Stimulated activated CD8-positive, alpha-beta memory T cell treated with anti-CD3 and anti-CD28 coated beads, Interleukin-15, amount 100 ng/mL, for 48 hours (primary cell): ENCODE data around the gene SH2D6.
"Not testable (repeated sequence)": the region's sequence is repeated elsewhere in the genome, so short reads cannot be mapped to it uniquely, and the experiment has no call there.

Experiments
- DNase-seq, 2 donors: peaks; one replicate each; pipeline ENCODE4 v3.0.0-alpha.2; 2020; ENCODE audit warnings: low read depth in 2 of 2

SH2D6 gene

DNA sequence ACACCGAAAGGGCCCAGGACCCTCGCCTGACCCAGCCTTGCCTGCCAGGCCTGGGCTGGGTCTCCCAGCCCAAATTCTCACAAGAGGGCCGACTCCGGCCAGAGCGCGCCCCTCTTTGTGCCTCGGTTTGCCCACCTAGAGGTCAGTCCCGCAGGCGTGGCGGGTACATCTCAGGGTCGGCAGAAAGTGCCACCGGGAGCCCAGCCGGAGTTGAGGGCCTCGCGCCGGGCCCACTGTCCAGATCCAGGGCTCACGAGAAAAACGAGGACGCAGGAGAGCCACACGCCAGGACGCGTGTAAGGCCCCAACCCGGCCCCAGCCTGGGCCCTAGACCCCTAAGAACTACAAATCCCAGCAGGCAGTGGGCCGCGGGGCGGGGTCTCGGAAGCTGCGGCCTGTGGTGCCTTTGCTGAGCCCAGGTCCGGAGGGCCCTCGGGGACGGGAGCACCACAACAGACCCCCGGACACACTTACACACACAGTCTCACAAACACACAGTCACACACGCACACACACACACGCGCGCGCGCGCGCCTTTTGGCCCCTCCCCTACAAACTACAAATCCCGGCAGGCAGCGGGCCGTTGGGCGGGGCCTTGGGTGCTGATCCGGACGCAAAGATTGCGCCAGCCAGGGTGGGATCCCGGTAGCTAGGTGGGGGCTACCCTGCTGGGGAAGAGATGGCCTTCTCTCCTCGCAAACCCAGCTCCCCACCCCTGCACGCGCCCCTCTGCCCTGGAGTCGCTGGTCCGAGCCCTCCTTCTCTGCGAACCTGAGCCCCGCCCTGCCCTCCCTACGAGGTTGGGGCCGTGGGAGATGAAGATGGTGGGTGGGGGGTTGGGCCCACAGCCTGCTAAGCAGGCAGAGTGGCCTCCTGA, at the start of gene SH2D6:
Gene SH2D6, plus strand, starts transcription at position 583 of the 877 bp plus-strand sequence. CDS start 10,752 bp downstream, outside the sequence.
- peak; percentile 73 to 80 for DNase-seq

DNA sequence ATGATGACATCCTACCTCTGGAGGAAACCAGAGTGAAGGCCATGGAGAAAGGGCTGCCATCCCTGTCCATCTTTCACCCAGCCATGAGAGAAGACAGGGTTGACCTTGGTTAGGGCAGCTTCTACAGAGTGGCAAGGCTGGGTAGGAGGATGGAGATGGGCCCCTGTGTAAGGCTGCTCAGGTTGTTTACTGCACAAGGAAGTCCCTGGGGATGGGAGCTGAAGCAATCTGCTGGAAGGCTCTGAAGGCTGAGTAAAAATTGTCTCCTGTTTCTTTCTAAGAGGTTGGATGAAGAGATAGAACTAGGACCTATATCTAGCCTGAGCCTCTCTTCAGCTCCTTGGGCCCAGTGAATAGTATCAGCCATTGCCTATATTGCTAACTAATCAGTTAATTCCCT, 49.6 kb upstream of the SH2D6 start:
- no peak for DNase-seq

DNA sequence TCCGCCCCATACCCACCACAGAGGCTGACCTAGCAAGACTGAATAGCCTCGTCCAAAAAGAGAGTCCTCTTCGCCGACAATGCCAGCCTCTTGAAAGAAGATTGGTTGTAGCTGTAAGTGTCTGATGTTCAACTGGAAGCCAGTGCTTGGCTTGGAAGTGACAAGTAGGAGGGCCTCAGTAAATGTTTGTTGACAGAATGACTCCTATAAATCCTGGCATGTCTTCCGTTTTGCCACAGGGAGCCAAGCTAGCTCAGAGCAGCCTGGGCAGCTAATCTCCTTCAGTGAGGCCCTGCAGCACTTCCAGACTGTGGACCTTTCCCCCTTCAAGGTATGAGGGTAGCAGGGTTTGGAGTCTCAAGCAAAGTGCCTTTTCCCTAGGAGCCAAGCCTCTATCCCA, 49.0 kb upstream of the SH2D6 start:
- no peak for DNase-seq

DNA sequence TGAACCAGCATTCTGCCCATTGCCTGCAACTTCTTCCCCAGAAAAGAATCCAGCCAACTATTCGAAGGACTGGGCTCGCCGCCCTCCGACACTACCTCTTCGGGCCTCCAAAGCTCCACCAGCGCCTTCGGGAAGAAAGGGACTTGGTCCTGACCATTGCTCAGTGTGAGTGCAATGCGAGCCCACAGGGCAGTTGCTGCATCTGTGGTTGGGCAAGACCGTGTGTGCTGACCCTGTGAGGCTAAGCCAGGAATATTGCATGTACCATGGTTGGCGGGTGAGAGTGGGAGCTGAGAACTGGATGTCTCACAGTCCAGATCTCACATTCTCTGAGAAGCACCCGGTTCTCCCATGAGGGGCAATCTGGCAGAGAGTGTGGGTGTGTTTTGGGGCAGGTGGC, 47.5 kb upstream of the SH2D6 start:
- no peak for DNase-seq

DNA sequence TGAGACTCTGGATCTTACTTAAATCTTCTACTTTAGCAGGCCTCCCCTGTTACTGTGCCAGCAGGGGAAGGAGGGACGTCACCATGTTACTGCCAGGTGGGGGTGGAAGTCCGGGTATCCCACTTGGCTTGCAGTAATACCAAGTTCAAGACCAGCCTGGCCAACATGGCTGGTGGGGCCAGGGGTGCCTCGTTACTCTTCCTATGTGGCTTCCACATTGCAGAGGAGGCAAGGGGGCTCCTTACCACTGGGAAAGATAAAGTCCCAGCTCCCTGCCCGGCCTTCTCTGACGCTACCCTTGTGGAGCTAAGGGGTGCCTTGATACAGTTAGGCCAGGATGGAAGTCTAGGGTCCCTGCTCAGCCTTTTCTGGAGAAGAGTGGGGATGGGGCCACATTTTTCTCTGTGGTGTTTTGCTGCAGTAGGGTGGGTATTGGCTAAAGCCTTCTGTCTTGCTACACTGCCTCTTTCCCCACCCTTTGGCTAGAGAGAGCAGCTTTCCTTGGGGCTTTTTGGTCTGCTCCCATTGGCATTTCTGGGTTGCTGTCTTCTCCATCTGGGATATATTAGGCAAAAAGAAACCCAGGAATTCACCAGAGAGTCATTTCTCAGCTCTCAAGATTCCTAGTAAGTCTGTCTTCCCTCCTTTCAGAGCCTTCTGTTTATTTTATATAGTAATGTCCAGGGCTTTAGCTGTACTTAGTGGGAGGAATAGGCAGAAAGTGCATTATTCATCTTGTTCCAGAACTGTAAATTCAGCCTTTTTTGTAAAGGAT, 42.0 kb upstream of the SH2D6 start:
- DNase-seq: no peak

DNA sequence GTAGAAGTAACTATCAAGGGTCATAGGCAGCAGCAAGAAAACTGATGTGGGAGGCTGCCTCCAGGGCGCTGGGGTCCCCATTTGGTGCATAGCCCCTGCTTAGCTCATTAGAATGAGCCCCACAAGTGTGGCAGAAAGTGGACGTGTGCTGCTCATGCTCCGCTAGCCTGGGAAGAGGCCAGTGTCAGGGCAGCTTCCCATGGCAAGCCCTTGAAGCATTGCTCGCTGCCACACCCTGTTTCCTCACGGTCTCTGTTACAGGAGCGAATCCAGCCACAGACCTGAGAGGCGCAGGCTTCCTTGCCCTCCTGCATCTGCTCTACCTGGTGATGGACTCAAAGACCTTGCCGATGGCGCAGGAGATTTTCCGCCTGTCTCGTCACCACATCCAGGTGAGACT, 41.4 kb upstream of the SH2D6 start:
- no peak for DNase-seq

DNA sequence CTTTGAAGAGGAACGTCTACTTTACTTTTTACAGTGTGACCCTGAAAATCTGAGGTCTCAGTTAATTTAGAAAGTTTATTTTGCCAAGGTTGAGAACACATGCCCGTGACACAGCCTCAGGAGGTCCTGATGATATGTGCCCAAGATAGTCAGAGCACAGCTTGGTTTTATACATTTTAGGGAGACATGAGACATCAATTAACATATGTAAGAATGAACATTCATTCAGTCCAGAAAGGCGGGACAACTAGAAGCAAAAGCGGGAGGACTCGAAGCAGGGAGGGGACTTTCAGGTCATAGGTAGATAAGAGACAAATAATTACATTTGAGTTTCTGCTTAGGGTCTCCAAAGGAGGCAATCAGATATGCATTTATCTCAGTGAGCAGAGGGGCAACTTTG, 40.3 kb upstream of the SH2D6 start:
- no peak for DNase-seq

DNA sequence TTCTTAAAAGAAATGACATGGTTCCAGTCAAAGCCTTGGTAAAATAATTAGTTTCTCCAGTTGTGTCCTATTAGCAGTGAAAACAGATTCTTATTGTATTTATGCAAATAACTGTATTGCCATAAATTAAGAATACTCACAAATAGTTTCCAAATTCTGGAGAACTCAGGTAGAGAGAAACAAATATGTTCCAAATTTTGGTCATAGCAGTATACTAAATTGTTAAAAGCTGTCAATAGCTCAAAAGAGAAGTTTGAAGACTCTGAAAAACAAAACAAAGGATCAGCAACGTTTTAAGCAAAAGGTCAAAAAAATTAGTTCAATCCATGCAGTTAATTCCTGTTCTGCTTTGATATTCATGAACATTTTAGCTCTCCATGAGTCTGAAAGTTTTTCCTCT, 38.5 kb upstream of the SH2D6 start:
- DNase-seq: no peak

DNA sequence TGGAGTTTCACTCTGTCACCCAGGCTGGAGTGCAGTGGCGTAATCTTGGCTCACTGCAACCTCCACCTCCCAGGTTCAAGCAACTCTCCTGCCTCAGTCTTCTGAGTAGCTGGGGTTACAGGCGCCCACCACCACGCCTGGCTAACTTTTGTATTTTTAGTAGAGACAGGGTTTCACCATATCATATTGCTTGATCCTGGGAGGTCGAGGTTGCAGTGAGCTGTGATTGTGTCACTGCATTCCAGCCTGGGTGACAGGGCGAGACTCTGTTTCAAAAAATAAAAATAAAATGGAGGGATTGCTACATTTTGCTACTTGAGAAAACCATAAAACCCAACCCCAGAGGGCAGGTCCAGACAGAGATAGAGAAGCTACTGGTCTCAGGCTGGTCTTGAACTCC, 35.4 kb upstream of the SH2D6 start:
- not testable (repeated sequence) for DNase-seq

DNA sequence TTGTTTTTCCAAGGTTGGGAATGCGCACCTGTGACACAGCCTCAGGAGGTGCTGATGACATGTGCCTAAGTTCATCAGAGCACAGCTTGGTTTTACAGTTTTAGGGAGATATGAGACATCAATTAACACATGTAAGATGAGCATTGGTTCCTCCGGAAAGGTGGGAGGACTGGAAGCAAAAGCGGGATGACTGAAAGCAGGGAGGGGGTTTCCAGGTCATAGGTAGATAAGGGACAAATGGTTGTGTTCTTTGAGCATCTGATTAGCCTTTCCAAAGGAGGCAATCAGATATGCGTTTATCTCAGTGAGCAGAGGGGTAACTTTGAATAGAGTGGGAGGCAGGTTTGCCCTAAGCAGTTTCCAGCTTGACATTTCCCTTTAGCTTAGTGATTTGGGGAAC, 34.7 kb upstream of the SH2D6 start:
- DNase-seq: no peak

DNA sequence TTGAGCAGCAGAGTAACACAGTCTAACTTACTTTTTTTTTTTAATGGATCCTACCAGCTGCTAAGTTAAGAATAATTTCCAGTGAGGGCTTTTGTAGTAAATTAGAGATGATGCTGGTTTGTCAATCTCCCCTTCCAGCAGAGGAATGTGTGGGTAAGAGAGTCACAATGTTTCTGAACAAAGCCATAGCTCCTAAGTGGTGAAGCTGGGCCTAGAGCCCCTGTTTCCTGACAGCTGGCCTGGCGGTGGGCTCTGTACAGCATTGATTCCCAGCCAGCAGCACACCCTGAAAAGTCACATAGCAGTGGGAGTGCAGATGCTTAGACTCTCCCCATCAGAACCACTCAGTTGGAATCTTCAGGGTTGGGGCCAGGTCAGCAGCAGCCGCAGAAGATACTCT, 32.8 kb upstream of the SH2D6 start:
- DNase-seq: no peak

DNA sequence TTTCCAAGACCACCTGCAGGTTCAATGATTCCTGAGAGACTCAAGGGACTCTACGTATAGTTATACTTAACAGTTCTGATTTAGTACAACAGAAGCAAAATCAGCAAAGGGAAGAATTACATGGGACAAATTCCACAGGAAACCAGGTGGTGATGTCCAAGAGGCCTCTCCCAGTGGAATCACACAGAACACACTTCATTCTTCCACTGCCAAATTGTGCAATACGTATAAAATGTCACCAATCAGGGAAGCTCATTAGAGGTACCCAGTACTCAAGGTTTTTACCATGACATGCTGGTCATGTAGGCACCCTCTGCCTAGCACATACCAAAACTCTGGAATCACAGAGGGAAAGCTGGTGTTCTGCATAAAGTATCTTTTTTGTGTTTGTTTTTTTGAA, 30.8 kb upstream of the SH2D6 start:
- DNase-seq: no peak

DNA sequence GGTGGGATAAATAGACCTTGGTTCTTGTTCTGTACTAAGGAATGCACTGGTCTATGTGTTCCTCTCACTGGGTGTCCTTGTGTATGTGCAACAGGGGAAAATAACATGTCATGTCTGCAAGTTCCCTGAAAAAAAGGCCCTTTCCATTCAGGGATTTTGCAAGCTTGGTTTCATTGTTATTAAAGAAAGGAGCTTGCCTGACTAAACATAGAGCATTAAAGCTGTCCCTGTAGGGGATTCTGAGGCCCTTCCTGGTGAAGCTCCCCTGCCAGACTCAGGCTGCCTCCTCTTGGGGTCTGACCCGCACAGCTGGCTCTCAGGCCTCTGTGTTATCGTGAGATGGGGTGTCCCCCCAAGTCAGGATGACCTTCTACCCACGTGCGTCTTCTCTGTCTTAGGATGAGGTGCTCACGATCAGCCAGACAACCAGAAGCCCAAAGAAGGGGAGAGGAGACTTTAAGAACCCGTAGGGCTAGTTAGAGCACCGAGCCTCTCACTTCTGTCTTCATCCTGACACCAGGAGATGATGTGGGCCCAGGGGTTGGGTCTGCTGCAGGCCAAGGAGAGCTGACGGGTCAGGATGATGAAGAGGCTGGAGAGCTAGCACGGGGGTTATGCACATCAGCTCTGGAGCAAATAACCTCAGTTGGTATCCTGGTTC, 29.5 kb upstream of the SH2D6 start:
- DNase-seq: no peak

DNA sequence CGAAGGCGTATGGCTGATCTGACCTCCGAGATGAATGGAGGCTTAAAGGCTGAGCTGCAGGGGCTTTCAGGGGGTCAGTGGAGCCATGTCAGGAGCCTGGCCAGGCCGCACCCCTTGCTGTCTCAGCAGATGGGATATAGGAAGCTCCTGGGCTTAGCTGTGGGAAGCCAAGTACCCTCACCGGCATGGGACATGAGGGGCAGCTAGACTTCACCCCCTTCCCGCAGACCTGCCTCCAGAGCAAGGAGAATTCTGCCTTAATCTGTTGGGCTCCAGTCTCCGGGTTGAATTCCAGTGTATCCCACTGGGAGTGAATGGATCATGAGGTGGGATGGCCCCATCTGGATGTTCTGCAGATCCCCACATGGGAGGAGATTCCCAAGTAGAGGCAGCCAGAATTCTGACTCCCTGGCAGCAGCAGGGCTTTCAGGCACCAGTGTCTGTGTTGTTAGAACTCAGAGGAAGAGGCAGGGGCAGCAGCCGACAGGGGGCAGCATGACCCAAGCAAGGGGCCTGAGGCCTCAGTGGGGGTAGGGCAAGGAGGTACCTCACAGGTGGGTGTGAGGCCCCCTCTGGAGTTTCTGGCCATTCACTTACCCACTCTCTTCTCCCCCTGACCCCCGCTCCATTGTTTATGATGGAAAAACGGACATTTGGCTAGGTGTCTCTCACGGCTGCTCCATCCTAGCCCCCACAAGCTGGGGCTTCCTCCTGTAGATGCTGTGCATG, 27.4 kb upstream of the SH2D6 start:
- DNase-seq: peak; percentile 49

DNA sequence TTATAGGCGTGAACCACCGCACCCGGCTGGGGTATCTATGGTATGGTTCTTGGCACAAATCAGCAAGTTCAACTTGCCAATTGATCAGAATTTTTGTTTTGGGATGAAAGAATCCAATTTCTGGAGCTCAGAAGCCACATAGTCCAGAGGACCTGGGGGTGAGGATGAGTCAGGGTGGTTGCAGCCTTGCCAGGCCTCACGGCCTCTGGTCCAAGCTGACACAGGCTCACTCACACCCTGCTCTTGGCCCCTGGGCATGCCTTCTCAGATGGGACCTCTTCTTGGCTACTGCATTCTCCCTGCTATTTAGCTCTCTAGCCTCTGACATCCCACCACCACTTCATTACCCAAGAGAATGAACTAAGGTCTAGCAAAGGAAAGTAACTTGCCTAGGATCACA, 24.7 kb upstream of the SH2D6 start:
- no peak for DNase-seq

DNA sequence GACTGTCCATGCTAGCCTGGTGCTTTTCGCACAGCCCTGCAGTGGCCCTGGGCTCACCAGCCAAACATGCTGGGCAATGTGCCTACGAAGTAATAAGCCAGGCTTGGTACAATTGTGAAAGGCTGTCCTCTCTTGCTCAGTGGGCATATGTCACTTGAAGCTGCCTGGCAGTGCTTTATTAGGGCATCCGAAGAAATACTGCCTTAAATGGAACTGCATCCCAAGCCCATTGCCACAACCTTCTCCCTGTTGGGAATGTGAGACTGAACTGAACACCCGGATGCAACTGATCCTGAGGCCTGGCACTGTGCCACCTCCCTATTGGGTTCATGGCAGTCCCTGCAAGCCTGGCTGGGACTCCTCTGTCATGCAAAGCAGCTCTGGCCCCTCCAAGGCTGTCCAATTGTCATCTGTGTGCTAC, 24.2 kb upstream of the SH2D6 start:
- no peak for DNase-seq

DNA sequence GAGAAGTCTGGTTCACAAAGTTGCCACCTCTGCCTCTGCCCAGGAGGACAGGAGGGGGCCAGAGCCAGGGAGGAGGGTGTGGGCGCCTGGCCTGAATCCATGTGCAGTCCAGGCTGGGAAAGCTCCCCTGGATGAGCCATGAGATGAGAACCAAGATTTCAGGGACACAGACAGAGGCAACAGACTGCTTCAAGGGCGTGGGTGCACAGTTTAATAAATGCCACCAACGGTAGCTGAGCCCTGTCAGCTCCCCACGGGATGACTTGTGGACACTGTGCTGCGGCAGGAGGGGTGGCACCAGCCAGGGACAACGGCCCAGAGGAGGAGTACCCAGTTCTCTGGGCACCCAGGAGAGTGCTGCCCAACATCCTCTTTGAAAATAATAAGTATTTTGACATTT, 23.5 kb upstream of the SH2D6 start:
- DNase-seq: no peak

DNA sequence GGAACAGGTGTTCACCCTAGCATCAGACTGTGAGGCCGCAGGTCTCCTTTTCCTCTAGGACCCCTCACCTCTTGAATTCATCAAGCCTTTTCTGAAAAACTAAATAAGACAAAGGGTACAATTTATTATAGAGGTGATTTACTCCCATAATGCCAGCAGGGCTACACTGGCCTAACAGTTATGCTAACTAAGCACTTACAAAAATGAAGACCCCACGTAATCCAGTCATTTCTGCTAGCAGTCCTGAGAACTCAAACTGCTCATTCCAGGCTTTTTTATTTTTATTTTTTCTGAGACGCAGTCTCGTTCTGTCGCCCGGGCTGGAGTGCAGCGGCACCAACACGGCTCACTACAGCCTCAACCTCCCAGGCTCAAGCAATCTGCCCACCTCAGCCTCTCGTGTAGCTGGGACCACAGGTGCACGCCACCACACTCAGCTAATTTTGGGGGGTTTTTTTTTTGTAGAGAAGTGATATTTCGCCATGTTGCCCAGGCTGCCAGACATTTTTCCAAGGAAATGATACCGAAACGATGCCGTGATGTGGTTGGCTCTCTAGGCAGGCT, 22.5 kb upstream of the SH2D6 start:
- no peak for DNase-seq

DNA sequence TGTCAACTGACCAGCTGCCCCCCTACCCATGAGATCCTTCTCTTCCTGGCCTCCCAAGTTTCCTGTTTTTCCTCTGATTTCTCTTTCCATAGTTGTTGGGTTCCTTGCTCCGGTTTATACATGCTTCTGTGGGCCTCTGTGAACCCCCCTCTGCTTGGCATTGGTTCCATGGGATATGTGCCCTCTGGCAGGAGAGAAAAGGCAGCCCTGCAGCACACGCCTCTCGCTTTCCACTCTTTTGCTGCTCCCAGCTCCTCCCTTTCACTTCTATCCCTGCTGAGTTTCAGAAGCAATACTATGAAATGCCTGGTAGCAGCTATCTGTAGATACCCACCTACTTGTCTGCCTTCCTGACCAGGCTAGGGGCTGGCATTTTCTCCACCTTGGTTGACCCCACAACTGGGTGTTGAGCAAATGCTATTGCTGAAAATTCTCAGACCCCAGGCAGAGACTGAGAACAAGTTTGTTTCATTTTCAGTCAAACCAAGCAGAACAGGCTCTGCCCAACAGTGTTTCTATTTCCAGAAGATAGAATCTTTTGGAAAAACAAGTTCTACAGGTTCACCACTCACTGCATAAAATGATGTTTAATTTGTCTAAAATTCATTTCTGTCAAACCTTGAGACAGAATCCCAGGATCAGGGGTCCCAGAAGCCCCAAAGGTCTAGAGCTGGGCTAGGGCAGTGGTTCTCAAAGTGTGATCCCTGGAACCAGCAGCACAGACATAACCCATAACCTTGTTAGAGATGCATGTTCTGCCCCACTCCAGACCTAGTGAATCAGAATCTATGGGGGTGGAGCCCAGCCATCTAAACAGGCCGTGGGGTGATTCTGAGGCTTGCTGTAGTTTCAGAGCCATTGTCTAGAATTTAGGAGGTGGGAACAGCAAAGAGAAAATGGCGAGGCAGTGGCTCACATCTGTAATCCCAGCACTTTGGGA, 21.7 kb upstream of the SH2D6 start:
- DNase-seq: no peak

DNA sequence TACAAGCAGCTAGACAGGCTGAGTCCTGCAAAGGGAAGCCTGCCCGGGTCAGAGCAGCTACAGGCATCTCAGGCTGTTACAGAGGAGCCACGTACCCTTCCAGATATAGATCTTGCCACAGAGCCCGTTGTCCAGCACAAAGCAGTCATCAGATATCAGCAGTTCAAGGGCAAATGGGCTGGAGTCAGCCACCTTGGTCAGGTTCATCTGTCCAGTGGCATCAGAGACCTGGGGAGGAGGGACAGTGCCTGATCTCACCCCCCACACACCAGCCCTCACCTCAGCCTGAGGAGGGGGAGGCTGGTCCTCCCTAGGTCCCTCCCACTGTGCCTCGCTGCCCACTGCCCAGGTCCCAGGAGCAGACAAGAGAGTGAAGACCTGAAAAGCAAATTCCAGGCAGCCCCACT, 20.6 kb upstream of the SH2D6 start:
- no peak for DNase-seq
